Measurements from ENCODE around the gene CCDC117. TPM values are rescaled to one million over a fixed set of nuclear protein-coding genes. Genes with fewer than 3 reads are reported as not detected.
"Not testable (repeated sequence)": the region's sequence is repeated elsewhere in the genome, so short reads cannot be mapped to it uniquely, and the experiment has no call there.

The CCDC117 gene
- total and polyA plus RNA-seq, 8 donors = 5.1 to 15.7 (median 8.8) TPM

- 9% methylated on average over 14 of the region's 14 CpGs for WGBS, 2 donors
- Histone ChIP-seq H3K4me1 (peaks cover 0 to 10% (median 4%) of the 10 kb centered on the region in 3 donors), H3K4me3 (peak overlapping the region in 3 of 4 donors; percentile 82 to 94 (median 93)), H3K27me3 (no peaks in the 10 kb centered on the region), H3K27ac (peak overlapping the region; percentile 97 to 100 (median 100)), H3K36me3 (peaks cover 0 to 22% (median 15%) of the 10 kb centered on the region in 3 donors), H3K9me3 (no peaks in the 10 kb centered on the region)
- DNase-seq (peak in 4 of 6 donors; percentile 66 to 82 (median 80)), FAIRE-seq (no peak), ATAC-seq (peak; percentile 46 to 55 (median 50))
- intact Hi-C loops (cut with DNase I) = no loop called here
- TF ChIP-seq CTCF (IDR thresholded peaks at IDR 0.05) = no peak
Measured at GRCh38 chr22:28801845-28802594, 29.5 kb downstream of the CCDC117 start.

- ATAC-seq (peak; percentile 0 to 4 (median 2)), DNase-seq (peak in 2 of 6 donors; percentile 25 to 37), FAIRE-seq (no peak)
- peak overlapping the region; percentile 97 to 100 (median 100) for H3K27ac ChIP-seq
- H3K4me1 ChIP-seq = peaks cover 0 to 10% (median 4%) of the 10 kb centered on the region in 3 donors
- peak overlapping the region in 2 of 4 donors; percentile 82 to 93 for H3K4me3 ChIP-seq
- intact Hi-C loops (cut with DNase I) = no loop called here
- no peaks in the 10 kb centered on the region for H3K9me3 ChIP-seq
- WGBS, 2 donors = 21 to 30% methylated on average over 7 of the region's 7 CpGs
- no peaks in the 10 kb centered on the region for H3K27me3 ChIP-seq
- H3K36me3 ChIP-seq = peaks cover 0 to 16% (median 8%) of the 10 kb centered on the region in 3 donors
- TF ChIP-seq CTCF (IDR thresholded peaks at IDR 0.05) = no peak
Measured at GRCh38 chr22:28802595-28803123, 30.2 kb downstream of the CCDC117 start.

DNA sequence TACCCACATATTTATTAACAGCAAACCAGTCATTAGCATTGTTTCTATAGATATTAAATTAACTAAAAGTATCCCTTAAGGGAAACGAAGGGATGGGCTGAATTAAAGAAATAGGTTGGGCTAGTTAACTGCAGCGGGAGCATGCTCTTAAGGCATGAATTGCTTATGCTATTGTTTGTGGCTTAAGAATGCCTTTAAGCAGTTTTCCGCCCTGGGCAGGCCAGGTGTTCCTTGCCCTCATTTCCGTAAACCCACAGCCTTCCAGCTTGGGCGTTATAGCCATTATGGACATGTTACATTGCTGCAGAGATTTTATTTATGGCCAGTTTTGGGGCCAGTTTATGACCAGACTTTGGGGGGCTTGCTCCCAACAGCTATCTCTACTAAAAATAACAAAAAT, 32.9 kb downstream of the CCDC117 start:
- H3K9me3 ChIP-seq; H3K4me3 ChIP-seq; DNase-seq; ATAC-seq; H3K27me3 ChIP-seq; H3K27ac ChIP-seq; intact Hi-C loops (cut with DNase I); H3K36me3 ChIP-seq; FAIRE-seq: not testable (repeated sequence)
- 88 to 92% methylated on average over 5 of the region's 5 CpGs for WGBS, 2 donors
- peaks cover 0 to 29% (median 9%) of the 10 kb centered on the region in 3 donors for H3K4me1 ChIP-seq

DNA sequence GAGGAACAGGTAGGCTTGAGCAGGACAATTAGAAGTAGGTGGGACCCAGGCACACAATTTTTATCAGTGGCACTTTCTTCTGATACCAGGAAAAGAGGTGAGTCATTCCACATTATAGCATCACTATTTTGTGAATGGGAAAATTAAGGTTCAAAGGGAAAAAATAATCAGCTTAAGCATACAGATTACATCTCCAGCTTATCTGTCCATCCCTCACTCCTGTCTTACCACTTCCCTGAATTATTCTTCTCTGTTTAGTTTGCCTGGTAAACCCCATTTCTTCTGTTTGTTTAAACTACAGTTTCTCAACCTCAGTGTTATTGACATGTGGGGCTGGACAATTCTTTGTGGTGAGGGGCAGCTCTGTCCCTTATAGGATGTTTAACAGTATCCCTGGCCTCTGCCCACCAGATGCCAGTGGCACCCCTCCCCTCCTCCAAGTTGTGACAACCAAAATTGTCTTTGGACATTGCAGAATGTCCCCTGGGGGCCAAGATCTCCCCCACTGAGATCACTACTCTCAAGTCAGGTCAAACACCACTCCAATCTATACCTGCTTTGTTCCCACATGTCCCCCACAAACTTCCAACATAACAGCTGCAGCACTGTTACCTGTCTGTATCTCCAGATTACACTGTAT, 36.3 kb downstream of the CCDC117 start:
- intact Hi-C loops (cut with DNase I) = no loop called here
- Histone ChIP-seq H3K4me3 (no peak overlapping the region), H3K36me3 (no peaks in the 10 kb centered on the region), H3K4me1 (peaks cover 22 to 50% (median 37%) of the 10 kb centered on the region in 3 donors), H3K27me3 (no peaks in the 10 kb centered on the region), H3K9me3 (no peaks in the 10 kb centered on the region), H3K27ac (peak overlapping the region in 2 of 4 donors; percentile 48 to 89)
- DNase-seq = no peak
- peak in 2 of 4 donors; percentile 7 to 39 for ATAC-seq
- no peak for TF ChIP-seq CTCF (IDR thresholded peaks at IDR 0.05)
- FAIRE-seq = no peak

- FAIRE-seq = no peak
- no peak for TF ChIP-seq CTCF (IDR thresholded peaks at IDR 0.05)
- no peak overlapping the region for H3K4me3 ChIP-seq
- H3K4me1 ChIP-seq = peaks cover 29 to 71% (median 53%) of the 10 kb centered on the region in 3 donors
- WGBS, 2 donors = 68 to 70% methylated on average over 13 of the region's 13 CpGs
- no peaks in the 10 kb centered on the region for H3K9me3 ChIP-seq
- intact Hi-C loops (cut with DNase I) = no loop called here
- DNase-seq = no peak
- H3K27ac ChIP-seq = peak overlapping the region in 3 of 4 donors; percentile 39 to 89 (median 87)
- H3K36me3 ChIP-seq = no peaks in the 10 kb centered on the region
- H3K27me3 ChIP-seq = no peaks in the 10 kb centered on the region
- no peak for ATAC-seq
Measured at GRCh38 chr22:28810821-28811491, 38.5 kb downstream of the CCDC117 start.
